GM21619 (cell line): ENCODE data around the gene CHCHD1.
"Not testable (repeated sequence)": the region's sequence is repeated elsewhere in the genome, so short reads cannot be mapped to it uniquely, and the experiment has no call there.

ENCODE experiments used
- ATAC-seq: cut with Tn5 transposase; IDR thresholded peaks from one replicate; pipeline ENCODE4 v1.9.1; 2021; ENCODE audit not compliant: unreplicated experiment

Gene CHCHD1

DNA sequence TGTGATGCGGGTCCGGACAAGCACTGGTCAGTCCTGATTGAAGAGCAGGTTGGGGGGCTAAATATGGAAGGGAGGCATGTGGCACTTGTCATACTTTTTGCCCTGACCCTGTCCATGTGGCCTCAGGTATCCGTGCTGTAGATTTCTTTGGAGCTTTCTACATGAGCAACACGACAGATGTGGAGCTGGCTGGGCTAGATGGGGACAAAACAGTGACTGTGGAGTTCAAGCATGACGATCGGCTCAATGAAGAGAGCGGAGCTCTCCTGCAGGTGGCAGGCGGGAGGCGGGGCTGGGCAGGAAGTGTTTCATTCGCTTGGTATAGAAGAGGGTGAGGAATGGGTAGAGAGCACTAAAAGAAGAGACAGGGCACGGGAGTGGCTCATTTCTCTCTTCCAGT is 13.0 kb upstream of the CHCHD1 start:
- no peak for ATAC-seq

DNA sequence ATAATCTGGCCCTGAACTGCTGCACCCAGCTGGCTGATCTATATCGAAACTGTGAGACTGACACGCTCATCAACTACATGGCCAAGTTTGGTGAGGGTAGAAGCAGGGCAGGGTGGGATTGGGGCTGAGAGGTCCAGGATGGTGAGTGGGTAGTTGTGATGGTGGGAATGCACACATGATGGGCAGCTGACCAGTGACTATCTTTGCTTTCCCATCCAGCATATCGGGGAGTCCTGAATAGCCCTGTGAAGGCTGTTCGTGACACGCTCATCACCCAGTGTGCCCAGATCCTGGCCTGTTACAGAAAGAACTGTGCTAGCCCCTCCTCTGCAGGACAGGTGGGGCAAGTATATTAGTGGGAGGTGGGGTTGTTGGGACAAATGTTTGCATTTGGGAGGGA is 12.5 kb upstream of the CHCHD1 start:
- no peak for ATAC-seq

DNA sequence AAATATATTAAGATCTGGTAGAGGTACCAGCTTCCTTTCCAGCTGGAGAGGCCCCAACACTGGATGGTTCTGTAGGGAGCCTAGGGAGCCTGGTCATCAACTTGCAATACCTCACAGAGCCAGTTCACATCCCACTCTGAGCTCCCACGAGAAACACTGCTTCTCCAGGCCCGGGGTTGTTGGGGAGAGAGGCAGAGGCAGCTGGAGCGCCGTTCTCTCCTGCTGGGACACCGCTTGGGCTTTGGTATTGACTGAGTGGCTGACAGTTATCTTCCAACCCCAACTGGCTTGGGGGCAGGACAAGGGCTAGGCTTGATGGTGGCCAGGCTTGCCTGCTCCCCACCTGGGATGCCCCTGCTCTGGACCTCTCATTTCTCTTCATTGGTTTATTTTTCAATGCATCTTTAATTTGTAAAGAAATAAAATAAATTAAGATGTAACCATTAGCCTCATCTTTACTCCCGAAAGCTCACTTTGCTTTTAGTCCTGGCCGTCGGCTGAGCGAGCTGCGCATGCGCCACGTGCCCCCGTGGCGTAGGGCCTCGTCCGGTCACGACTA is 10.0 kb upstream of the CHCHD1 start:
- peak; percentile 7 for ATAC-seq

DNA sequence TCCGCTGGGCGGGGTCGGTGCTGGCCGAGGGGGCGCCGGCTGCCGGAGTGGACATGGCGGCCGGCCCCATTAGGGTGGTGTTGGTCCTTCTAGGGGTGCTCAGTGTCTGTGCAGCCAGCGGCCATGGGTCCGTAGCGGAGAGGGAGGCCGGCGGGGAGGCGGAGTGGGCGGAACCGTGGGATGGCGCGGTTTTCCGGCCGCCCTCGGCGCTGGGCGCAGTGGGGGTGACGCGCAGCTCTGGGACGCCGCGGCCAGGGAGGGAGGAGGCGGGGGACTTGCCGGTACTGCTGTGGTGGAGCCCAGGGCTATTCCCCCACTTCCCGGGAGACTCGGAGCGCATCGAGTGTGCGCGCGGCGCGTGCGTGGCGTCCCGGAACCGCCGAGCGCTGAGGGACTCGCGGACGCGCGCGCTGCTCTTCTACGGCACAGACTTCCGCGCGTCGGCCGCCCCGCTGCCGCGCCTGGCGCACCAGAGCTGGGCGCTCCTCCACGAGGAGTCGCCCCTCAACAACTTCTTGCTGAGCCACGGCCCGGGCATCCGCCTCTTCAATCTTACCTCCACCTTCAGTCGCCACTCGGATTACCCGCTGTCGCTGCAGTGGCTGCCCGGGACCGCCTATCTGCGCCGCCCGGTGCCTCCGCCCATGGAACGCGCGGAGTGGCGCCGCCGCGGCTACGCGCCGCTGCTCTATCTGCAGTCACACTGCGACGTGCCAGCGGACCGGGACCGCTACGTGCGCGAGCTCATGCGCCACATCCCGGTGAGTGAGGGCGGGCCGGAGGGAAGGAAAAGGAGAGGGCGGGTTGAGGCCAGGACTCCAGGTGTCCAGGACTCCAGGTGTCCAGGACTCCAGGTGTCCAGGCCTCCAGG is 9.3 kb upstream of the CHCHD1 start:
- peak; percentile 53 for ATAC-seq

DNA sequence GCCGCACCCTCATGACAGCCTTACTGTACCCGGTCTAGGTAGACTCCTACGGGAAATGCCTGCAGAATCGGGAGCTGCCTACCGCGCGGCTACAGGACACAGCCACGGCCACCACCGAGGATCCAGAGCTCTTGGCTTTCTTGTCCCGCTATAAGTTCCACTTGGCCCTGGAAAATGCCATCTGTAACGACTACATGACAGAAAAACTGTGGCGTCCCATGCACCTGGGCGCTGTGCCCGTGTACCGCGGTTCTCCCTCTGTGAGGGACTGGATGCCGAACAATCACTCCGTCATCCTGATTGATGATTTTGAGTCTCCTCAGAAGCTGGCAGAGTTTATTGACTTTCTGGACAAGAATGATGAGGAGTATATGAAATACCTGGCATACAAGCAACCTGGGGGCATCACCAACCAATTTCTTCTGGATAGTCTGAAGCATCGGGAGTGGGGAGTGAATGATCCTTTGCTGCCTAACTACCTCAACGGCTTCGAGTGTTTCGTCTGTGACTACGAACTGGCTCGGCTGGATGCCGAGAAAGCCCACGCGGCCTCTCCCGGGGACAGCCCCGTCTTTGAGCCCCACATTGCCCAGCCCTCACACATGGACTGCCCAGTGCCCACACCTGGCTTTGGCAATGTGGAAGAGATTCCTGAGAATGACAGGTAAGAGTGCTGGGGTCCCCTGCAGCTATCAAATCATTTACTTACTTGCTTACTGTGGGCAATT is 8.5 kb upstream of the CHCHD1 start:
- ATAC-seq = no peak

DNA sequence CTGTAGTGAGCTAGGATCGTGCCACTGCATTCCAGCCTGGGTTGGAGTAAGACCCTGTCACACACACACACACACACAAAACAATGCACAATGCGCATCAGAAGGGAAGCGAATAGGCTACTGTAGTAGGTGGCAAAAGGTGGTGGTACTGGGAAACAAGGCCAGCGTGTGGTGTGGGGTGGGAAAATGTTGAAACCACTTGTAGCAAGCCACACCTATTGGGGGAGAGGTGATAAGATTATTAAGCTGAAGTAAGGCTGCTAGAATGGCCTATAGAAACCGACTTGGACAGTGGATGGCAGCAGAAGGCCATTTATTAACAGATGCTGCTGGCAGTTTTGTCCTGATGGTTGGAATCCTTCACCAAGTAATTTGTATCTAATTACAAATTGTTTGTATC is 7.2 kb upstream of the CHCHD1 start:
- no peak for ATAC-seq

DNA sequence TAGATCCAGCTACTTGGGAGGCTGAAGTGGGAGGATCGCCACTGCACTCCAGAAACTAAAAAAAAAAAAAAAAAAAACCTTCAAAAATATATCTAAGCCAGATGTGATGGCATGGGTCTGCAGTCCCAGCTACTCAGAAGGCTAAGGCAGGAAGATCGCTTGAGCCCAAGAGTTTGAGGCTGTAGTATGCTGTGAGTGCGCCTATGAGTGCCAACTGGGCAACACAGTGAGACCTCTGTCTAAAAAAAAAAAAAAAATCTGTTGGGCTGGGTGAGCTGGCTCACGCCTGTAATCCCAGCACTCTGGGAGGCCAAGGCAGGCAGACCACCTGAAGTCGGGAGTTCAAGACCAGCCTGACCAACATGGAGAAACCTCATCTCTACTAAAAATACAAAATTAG is 2.8 kb upstream of the CHCHD1 start:
- ATAC-seq = no peak

DNA sequence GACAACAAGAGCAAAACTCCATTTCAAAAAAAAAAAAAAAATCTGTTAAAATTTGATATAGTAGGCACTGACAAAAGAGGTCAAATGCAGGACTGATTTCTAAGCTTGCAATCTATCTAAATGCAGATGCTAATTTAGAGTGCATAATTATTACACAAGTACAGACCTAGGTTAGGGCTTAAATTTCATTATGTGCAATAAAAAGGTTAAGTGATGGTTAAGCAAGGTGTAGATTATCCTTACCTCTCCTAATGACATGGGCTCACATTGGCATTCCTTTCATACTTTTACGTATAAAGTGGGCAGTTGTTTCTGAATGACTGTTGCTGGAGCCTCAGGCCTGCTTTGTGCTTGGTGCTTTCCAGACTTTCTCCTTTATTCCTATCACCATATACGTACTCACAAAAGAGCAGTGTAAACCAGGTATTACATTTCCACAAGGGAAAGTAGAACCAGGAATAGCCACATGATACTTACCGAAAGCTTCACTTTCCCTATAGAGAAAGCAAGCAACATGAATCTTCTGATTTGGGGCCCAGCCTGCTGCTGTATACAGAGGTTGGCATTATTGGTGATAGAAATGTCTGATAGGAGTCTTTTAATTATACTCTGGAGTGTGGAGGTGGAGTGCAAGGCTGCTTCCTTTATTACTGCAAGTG is 2.2 kb upstream of the CHCHD1 start:
- ATAC-seq = no peak

DNA sequence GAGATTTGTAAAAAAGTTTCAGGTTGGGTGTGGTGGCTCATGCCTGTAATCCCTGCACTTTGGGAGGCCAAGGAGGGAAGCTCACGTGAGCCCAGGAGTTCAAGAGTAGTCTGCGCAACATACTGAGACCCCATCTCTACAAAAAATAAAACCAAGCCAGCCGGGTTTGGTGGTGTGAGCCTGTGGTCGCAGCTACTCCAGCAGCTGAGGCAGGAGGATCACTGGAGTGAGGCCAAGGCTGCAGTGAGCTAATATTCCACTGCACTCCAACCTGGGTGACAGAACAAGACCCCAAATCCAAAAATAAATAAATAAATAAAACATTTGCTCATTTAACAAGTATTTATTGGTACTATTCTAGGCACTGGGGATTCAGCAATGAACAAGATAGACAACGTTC is 1.5 kb upstream of the CHCHD1 start:
- no peak for ATAC-seq

DNA sequence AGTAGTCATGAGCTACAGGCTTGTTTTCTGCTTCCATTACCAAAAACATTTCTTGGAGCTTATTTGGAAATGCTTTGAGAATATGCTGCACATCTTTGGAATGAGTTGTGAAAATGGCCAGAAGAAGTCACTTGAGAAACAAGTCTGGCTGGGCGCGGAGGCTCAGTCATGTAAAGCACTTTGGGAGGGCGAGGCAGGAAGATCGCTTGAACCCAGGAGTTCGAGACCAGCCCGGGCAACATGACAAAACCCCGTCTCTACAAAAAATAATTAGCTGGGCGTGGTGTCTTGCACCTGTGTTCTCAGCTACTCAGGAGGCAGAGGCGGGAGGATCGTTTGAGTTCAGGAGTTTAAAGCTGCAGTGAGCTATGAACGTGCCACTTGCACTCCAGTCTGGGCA is 882 bp upstream of the CHCHD1 start:
- no peak for ATAC-seq

DNA sequence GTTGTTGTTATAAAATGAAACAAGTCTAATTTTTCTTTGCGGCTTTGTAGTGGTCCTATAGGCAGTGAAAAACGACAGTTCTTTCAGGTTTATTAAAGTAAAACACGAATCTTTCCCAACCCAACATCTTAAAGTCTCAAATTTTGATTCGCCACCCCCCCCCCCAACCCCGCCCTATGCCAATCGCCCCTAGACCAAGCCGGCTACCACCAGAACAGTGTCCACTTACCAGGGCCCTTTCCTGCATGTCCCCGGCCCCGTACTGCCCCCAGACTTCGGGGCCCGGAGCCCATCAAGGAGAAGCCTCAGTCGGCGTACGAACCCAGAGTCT is 335 bp upstream of the CHCHD1 start:
- ATAC-seq = no peak

DNA sequence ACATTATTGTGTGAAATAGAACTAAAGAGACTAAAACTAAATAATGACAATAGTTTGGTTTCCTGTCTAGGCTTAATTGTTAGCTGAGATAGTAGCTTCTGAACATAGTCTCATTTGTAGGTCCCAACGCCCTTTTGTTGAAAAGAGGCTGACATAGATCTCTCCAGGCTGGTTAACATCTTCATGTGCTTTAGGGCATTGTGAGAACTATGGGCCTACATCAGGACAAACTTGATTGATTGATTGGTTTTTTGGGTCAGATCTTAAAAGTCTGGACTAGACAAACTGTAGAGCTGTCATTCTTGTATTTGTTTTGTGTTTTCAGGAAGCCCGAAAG is 869 bp downstream of the CHCHD1 start:
- ATAC-seq = no peak

DNA sequence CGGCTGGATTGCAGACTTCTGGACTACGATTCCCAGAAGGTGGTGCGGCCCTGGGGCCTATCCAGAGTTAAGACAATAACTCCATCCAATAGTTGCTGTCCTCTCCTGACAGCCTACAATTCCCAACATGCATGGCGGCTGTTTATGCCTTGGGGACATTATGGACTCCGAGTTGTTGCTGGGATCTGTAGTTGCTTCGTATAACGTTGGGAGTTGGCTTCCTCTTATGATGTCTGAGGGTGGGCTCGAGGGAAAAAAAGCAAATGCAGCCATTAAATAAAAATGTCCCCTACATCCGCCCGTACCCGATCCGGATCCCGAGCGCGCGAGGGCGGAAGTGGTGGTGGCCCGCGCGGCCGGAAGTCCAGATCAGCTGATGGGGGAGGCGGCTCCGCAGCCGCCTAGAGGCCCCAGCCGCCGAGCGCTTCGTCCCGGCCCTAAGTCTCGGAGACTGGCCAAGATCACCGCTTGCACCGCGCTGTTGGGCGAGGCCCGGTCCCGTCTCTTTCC is 3.4 kb downstream of the CHCHD1 start, which contains the start of gene ZSWIM8:
Gene ZSWIM8, plus strand, starts transcription at position 396 of the 510 bp plus-strand sequence. CDS start 273 bp downstream, outside the sequence.
- peak; percentile 70 for ATAC-seq

DNA sequence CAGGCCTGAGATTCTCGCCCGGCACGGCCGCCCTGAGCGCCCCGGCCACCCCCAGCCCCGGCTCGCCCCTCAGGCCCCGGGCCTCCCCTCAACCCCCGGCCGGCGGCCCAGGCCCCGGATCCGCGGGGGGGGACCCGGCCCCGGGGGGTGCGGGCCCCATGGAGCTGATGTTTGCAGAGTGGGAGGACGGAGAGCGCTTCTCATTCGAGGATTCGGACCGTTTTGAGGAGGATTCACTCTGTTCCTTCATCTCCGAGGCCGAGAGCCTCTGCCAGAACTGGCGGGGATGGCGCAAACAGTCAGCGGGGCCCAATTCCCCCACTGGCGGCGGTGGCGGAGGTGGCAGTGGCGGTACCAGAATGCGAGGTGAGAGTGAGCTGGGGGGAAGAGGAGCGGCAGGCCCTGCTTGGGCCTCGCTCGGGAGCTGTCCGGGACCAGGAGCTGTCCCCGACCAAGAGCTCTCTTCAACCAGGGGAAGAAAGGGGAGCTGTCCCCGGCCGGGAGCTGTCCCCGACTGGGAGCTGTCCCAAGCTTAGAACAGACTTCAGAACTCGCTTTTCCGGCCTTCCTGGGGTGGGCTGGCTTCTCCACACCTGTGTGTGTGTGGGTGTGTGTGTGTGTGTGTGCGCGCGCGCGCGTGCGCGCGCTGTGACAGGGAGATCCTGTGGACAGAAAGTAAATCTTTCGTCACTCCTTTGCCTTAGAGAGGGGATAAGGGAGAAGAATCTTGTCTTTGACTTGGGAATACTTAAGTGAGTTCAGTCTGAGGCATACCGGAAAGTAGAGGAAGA is 4.1 kb downstream of the CHCHD1 start:
- peak; percentile 22 for ATAC-seq

DNA sequence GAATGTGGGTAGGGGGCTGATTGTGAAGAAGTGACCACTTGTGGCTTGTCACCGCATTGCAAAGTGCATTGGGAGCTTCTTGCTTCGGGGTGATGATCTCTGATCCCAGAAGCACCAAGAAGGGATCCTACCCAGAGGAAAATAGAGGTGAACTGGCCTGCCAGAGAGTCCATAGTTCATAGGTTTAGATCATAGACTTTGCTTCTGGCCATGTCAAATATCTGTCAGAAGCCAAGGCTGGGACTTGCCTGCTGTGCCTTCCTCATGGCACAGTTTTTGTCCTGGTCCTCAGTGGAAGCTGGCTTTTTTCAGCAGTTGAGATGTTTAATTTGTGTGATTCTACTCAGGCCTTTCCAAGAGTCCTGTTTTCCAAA is 4.7 kb downstream of the CHCHD1 start:
- ATAC-seq = no peak

DNA sequence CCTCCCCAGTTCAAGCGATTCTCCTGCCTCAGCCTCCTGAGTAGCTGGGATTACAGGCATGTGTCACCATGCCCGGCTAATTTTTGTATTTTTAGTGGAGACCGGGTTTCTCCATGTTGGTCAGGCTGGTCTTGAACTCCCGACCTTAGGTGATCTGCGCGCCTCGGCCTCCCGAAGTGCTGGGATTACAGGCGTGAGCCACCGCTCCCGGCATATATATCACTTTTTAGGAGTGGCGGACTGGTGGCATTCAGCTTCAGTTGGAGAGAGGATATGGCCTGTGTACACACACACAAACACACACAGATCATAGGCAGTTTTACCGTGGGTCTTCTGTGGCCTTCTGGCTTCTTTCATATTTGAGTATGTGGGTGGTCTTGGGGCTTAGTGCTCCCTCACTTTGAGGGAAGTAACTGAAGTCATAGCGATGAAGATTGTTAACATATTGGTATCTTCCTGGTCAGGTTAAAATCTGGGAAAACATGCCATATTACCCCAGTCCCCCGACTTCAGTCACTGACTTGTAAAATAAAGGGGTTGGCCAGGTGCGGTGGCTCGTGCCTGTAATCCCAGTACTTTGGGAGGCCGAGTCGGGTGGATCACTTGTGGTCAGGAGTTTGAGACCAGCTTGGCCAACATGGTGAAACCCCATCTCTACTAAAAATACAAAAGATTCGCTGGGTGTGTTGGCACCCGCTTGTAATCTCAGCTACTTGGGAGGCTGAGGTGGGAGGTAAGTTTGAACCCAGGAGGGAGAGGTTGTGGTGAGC is 5.4 kb downstream of the CHCHD1 start:
- not testable (repeated sequence) for ATAC-seq

DNA sequence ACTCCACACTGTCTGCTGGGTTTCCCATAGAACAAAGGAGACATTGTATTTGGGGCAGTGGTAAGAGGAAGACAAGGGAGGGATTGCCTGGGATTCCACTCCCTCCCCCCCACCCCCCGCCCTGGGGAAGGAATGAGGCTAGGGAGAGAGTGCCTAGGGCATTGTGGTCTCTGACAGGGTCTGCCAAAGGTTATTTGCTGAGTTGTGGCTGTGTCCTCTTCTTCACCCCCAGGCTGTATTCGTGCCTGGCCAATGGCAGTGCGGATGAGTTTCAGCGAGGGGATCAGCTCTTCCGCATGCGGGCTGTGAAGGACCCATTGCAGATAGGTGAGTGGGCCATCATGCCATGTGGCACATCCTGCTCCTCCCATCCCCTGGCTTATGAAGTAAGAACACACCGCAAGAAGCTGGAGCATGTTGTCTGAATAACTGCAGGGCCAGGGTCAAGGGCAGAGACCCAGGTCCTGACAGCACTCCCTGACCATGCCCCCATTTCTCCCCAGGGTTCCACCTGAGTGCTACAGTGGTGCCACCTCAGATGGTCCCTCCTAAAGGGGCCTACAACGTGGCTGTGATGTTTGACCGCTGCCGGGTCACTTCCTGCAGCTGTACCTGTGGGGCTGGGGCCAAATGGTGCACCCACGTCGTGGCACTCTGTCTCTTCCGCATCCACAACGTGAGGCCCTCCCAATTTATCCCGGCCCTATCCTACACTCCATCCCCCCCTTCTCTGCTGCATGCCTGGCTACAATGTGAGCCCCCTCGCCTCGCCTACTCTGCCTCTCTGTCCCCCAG is 7.2 kb downstream of the CHCHD1 start:
- ATAC-seq = no peak

DNA sequence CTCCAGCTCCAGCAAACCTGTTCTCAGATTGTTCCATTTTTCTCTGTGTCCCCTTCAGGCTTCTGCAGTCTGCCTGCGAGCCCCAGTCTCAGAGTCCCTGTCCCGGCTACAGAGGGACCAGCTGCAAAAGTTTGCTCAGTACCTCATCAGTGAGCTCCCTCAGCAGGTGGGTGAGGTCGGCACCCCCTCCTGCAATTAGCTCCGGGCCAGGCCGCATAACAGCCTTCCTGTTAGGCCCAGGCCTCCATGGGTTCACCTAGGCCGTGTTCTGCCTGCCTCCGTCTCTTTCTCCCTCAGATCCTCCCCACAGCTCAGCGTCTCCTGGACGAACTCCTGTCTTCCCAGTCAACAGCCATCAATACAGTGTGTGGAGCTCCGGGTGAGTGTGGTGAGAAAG is 7.8 kb downstream of the CHCHD1 start:
- ATAC-seq = no peak
